Left lobe of liver (tissue), 2 donors: Measurements from ENCODE around the gene SLAMF8. TPM values are rescaled to one million over a fixed set of nuclear protein-coding genes. Genes with fewer than 3 reads are reported as not detected.
A peak's percentile ranks its signal among the peaks of the same experiment; 100 is the strongest.

Experiments
- ATAC-seq: fragments of 200-7000 bp; cut with Tn5 transposase; one replicate; pipeline ENCODE4 v1.9.1; 2020; ENCODE audit warnings: mild to moderate bottlenecking, moderate library complexity
- DNase-seq: peaks from one replicate; pipeline ENCODE4 v3.0.0-alpha.2; 2020; ENCODE audit warnings: low spot score
- total RNA-seq: library from RNA; stranded (reverse); gene quantifications from one replicate; pipeline ENCODE4 v1.2.1, GENCODE V29; 2021
- donor health status: DM: no; HTN: no; CAD: no; lungs with moderate emphysema.
- donor health status: DM: no; HTN: yes; CAD: no.

Gene SLAMF8
- total RNA-seq, 1 donor from 2014 or later = 0.53 TPM

DNA sequence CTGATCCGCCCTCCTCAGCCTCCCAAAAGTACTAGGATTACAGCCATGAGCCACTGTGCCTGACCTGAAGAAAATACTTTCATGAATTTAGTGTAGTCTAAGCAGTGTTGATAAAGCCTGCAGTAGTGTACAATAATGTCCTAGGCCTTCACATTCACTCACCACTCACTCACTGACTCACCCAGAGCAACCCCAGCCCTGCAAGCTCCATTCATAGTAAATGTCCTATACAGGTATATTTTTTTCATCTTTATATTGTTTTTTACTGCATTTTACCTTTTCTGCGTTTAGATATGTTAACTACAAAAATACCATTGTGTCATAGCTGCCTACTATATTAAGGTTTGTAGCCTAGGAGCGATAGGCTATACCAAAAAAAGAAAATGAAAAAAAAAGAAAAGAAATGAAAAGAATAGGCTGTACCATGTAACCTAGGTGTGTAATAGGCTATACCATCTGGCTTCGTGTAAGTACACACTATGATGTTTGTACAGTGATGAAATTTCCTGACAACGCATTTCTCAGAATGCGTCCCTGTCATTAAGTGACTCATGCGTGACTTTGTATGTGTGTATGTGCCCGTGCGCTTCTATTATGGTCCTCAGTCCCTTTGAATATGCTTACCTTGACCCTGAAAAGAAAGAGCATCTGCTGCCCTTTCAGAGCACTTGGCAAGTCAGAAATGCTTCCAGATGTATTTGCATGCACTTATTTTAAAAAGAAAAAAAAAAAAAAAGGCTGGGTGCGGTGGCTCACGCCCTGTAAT, 9.2 kb upstream of the SLAMF8 start:
- DNase-seq = no peak
- no peak for ATAC-seq

DNA sequence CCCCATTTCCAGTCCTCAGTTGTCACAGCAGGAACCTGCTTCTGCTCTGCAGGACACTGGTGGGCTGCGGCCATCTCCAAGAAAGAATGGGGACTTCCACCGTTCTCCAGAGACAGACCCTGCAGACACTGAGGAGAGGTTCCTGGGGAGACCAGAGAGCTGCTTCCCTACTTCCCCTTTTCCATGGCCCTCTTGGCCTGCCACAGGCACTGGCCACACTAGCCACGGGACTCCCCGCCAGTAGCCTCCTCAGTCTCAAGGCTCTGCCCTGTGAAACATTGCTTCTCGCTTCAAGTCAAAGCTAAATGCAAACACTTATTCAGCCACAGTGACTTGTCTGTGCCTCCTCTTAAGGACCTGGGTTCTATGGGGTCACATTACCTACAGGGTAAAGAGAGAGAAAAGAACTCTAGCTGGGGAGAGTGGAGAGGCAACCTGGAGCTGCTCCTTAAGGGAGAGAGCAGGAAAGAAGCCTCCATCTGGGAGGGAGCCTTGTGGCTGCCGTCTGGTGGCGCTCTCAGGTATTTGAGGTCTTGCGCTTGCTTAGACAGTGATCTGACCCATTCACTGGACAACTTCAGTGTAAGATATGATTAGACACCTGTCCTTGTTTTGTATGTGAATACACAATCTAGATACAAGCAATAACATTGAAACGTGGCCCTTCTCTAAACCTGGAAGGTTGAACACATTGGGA, 5.4 kb upstream of the SLAMF8 start:
- DNase-seq (no peak), ATAC-seq (peak; percentile 32)

DNA sequence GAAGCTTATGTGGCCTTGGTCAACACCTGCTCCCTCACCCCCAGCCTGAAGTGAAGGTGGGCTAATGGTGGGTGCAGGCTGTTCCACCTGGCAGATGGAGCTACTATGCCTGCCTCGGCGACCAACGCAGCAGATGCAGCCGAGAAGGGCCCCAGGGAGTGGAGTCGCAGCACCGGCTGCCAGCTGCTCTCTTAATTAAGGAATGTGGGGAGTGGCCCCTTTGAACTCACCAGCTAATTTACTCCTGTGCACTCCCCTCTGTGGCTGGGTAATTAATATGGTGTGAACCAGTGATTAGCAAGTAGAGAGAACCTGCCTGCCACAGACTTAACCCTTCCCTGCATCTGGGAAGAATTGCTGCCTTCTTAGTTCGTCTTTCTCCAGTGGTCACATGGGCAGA, 3.3 kb upstream of the SLAMF8 start:
- DNase-seq (no peak), ATAC-seq (no peak)

DNA sequence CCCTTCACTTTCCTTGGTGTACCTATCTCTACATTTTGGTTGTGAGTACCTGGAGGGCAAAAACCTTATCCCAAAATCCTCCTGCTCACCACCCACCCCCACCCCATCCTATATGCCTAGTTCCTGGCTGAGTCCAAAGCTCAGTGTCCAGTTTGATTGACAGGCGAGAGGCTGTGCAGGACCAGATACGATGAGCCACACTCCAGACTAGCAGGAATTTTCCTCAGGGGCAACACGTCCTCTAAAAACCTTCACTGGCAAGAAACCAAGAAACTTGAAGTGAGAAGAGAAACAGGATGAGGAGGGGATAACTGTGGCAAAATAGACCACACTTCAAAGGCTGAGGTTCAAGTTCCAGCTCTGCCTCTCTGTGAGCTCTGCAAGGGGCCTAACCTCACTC, 1.1 kb upstream of the SLAMF8 start:
- DNase-seq (no peak), ATAC-seq (no peak)

DNA sequence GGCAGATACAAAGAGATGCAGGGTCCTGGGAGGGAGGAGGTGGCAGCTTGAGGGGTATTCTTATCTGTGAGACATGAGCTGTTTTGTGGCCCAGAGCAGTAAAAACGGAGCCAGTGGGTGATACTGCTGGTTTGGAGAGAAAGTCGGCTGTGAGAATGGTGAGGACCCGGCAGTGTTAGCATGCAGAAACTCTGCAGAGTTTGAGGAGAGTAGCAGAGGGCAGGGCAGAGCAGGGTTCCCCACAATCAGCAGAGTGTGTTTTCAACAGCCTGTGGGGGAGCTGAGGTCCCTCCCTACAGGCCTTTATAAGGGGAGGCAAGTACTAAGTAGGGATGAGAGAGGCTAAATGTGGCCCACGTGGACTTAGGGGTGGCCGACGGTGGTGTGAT, 423 bp downstream of the SLAMF8 start:
- DNase-seq (no peak), ATAC-seq (no peak)

DNA sequence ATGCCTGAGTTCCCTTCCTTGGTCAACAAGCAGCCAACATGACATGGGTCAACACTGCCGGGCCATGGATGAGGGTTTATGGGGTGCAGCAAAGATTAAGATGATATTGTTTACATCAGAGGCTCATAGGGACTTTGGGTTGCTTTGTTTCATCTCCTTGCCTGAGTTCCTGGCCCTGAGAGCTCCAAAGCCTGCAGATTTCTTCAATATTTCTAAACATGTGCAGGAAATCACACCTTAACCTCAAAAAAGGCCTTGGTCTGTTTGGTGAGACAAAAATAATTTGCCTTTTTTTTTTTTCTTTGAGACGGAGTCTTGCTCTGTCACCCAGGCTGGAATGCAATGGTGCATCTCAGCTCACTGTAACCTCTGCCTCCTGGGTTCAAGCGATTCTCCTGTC, 876 bp downstream of the SLAMF8 start:
- no peak for ATAC-seq
- no peak for DNase-seq

DNA sequence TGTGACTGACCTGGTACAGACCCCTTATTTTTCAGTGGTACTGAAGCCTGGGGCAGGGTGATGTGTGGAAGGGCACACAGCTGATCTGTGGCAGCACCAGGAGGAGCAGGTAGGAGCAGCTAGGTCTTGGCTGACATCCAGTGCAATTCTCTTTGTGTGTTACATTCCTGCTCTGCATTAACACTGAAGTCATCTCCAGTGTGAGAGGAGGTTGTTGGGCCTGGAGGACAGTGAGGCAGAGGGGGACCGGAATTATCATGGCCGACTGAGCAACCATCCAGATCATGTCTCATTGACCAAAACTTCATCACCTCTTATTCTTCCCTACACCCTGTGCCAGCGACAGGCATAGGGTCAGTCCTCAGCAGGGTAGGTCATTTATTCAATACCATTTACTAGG, 1.5 kb downstream of the SLAMF8 start:
- ATAC-seq (no peak), DNase-seq (no peak)

DNA sequence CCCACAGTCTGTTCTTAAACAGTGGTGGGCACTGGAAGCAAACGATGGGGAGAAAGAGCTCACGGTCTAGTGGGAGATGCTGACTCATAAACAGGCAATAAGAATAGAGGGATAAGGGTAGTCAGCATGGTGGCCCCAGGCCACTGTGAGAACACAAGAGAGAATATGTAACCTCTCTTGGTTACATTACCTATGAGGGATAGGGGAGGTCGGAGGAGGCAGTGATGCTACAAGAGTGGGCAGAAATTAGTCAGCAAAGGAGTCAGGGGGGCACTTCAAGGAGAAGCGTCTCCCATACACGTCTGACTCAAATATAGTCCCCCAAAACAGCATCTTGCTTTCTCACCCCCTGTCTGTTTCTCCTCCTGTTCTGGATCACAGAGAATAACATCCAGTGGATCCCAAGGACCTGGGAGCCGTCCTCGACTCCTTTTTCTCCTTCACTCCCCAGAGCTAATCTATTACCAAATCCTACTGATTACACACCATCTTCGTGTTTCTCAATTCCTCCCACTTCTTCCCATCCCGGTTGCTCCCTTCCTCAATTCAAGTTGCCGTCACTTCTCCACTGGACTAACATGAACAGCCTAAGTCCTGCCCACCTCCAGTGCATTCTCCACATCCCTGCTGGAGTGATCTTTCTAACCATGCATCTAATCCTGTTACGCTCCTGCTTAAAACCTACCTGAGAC, 2.1 kb downstream of the SLAMF8 start:
- no peak for DNase-seq
- ATAC-seq = no peak

DNA sequence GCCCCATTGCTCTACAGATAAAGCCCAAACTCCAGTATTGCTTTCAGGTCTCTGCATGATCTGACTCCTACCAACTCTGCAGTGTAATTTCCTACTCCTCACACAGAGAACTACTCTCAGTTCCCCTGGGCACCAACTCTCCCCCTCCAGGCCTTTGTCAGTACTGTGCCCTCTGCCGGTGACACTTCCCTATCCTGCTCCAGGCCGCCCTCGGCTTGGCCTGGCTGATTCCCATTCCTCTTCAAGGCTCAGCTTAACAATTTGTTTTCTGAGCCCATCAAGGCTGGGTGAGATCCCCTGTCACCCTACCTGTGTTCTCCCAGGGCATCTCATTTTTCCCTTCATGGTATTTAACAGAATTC, 2.6 kb downstream of the SLAMF8 start:
- ATAC-seq (peak; percentile 86), DNase-seq (no peak)

DNA sequence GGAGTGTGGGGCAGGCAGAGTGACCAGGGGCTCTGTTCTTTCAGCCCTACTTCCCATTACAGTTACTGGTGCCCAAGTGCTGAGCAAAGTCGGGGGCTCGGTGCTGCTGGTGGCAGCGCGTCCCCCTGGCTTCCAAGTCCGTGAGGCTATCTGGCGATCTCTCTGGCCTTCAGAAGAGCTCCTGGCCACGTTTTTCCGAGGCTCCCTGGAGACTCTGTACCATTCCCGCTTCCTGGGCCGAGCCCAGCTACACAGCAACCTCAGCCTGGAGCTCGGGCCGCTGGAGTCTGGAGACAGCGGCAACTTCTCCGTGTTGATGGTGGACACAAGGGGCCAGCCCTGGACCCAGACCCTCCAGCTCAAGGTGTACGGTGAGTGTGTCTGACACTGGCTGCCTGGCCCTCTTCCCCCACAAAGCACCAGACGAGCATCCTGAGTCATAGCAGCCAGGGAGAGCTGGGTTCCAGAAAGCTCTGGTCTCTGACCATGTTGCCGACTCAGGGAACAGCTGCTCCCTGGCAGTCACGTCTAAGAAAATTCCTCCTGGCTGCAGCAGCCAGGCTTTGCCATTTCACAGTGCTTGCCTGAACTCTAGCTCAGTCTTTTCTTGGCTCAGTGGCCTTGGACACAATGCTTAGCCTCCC, 3.3 kb downstream of the SLAMF8 start:
- DNase-seq (no peak), ATAC-seq (no peak)

DNA sequence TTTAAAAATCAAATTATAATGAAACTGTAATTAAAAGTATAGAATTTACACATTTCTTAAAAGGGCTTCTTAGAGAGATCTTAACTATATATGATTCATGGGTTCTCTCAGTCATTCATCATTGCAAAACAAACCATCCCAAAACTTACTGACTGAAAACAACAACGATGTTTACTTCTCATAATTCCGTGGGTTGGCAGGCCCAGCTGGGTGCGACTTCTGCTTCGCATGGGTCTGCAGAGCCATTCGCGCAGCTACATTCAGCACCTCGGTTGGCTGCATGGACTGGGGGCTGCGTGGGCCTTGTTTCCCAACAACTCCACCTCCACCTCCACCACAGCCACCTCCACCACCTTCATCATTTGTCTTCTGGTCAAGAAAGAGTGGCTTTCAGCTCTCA, 4.0 kb downstream of the SLAMF8 start:
- no peak for ATAC-seq
- no peak for DNase-seq

DNA sequence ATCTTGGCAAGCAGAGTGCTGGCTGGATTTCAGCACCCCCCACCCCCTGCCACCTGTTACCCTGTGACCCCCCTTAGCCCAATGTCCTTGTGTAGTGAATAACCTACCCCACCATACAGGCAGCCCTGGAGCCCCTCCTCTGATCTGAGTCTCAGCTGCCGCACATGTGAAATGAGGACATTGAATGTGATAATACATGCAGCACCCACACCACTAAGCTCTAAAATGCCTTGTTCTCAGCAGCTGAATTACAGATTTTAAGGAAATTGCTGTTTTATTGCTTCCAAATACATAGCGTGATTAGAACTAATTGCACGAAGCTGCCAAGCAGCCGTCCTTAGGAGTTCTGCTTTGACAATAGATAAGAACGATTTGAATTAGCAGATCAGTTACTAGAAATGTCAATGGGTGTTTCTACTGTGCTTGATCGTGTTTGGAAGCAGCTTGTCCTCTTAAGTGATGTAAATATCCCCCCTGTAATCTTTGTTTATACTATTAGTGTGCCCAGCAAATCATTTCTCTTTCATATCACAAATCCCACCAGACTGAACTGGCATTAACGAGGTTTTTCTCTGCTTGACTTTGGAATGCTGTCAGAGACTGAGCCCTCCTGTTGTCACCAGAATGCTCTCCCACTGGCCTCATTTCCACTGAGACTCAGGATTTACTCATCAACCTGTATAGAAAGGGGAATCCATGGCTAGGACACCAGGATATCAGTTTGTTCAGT, 4.9 kb downstream of the SLAMF8 start:
- no peak for DNase-seq
- ATAC-seq = no peak

DNA sequence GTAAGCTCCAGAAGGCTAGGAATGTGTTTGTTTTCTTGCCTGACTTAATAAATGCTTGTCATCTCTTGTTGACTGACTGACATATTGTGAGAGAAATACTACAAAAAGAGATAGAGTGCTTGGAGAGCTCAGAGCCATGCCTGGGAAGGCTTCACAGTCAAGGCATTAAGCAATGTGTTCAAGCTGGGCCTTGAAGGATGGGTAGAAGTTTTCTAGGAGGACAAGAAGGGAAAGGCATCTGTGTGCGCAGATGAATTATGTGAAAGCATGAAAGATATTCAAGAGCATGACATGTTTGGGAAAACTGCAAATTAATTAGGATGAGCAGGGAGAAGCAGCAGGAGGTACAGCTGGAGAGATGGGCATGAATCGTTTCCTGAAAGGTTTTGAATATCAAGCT, 5.6 kb downstream of the SLAMF8 start:
- ATAC-seq = no peak
- no peak for DNase-seq

DNA sequence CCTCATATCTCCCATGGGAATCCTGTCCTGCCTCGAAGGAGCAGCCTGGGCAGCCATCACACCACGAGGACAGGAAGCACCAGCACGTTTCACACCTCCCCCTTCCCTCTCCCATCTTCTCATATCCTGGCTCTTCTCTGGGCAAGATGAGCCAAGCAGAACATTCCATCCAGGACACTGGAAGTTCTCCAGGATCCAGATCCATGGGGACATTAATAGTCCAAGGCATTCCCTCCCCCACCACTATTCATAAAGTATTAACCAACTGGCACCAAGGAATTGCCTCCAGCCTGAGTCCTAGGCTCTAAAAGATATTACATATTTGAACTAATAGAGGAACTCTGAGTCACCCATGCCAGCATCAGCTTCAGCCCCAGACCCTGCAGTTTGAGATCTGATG, 8.7 kb downstream of the SLAMF8 start:
- ATAC-seq (no peak), DNase-seq (no peak)

DNA sequence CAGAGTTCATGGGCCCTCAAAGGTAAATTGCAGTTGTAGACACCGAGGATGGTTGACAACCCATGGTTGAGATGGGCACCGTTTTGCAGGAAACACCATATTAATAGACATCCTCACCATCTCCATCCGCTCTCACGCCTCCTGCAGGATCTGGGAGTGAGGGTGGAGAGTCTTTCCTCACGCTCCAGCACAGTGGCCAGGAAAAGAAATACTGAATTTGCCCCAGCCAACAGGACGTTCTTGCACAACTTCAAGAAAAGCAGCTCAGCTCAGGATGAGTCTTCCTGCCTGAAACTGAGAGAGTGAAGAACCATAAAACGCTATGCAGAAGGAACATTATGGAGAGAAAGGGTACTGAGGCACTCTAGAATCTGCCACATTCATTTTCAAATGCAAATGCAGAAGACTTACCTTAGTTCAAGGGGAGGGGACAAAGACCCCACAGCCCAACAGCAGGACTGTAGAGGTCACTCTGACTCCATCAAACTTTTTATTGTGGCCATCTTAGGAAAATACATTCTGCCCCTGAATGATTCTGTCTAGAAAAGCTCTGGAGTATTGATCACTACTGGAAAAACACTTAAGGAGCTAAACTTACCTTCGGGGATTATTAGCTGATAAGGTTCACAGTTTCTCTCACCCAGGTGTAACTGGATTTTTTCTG, 9.3 kb downstream of the SLAMF8 start:
- ATAC-seq = no peak
- no peak for DNase-seq

DNA sequence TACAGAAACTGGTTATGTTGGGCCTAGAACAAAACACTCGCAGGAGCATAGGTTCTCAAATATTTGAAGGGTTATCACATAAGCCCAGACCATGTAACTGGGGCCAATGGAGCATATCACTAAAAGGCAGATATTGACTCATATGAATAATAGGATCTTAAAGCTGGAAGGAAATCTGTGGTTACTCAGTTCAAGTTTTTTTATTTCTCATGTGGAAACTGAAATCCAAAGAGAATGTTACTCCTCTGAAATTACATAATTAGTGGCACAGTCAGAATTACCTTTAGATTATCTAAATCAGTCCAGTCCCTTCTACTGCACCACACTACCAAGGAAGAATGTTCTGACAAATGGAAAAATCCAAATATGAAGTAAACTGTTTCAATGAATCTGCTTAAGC, 12.0 kb downstream of the SLAMF8 start:
- ATAC-seq (no peak), DNase-seq (no peak)

DNA sequence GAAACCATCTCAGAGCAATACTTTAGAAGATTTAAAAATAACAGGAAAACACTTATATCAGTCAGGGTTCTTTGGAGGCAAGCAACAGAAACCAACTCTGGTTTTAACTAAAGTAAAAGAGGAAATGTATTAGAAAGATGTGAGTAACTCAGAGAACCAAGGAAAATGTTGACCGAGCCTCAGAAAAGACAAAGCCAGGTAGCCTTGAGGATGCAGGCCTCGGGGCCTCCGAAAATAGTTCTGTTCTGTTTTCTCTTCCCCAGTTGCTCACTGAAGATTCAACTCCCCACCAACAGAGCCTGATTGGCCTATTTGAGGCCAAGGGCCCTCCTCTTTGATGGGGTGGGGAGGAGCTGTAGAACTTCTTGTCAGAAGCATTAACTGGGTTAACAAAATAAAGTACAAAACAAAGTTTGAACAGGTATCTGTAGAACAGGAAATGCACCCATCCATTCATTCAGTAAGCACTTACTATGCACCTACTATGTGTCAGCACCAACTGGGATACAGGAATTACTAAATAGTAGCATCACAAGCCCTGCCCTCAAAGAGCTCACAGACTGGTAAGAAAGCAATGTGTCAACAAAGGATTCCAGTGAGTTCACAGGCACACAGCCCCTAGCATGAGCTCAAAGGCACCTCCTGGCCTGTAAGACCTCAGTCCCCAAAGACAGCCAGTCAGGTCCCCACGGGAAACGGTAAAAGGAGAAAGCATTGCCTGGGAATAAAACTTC, 12.6 kb downstream of the SLAMF8 start:
- DNase-seq (no peak), ATAC-seq (no peak)

DNA sequence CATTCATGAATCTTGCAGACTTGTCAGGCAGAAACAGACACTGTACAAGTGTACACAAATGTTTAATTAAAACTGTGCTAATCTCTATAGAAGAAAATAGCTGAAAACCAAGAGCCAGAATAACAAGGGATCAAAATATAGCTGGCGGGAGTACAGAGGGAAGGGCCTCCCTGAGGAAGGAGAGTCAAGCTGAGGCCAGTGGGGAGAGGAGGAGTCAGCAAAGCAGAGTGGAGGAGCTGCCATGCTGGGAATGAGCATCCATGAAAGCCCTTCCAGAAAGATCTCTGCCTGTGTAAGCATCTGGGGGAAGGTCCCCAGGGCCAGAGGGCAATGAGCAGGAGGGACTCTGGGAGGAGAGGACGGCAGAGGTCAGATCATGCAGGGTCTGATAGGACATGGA, 15.1 kb downstream of the SLAMF8 start:
- no peak for ATAC-seq

DNA sequence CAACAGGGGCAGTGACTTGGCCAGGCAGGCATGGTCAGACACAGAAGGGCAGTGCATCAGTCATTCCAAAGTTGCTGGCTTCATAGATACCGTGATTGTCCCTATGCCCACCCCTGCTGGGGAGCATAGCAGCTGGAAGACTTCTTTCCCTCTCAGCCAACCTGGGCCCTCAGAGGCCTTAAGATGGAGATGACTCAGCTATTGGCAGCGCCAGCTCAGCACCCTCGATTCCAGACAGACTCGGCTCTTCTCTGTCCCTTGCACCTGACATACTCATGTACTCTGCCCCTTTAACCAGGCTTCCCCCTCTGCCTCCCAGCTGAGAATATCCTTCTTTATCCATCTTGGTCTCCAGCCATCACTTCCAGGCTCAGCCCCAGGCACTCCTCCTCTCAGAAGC, 16.8 kb downstream of the SLAMF8 start:
- DNase-seq (no peak), ATAC-seq (no peak)

More for the DNA sequence above, 15.1 kb downstream of the SLAMF8 start:
- DNase-seq = no peak
